GM12872 (cell line): ENCODE measurements around the gene MT1B.

Experiments
- TF ChIP-seq, protein P1 (sequence below): IDR thresholded peaks from 3 replicates; pipeline ENCODE4 v1.5.1; 2011; ENCODE audit warnings: low read depth, mild to moderate bottlenecking, low read length, moderate library complexity; ENCODE audit not compliant: insufficient read depth

The MT1B gene

DNA sequence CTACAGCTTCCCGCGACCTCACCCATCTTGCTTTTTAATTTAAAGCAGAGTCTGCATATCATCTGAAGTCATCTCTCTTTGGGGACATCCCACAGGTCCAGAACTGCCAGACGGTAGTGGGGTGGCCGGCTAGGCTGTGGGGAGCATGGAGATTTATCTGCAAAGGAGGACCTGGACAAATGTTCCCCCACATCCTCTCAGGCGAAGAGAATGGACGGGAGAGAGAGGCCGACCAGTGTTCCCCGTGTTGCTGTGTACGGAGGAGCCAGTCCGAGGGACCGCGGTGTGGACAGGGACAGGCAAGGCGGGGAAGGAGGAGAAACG is 19.9 kb upstream of the MT1B start:
- TF ChIP-seq, protein P1, sequence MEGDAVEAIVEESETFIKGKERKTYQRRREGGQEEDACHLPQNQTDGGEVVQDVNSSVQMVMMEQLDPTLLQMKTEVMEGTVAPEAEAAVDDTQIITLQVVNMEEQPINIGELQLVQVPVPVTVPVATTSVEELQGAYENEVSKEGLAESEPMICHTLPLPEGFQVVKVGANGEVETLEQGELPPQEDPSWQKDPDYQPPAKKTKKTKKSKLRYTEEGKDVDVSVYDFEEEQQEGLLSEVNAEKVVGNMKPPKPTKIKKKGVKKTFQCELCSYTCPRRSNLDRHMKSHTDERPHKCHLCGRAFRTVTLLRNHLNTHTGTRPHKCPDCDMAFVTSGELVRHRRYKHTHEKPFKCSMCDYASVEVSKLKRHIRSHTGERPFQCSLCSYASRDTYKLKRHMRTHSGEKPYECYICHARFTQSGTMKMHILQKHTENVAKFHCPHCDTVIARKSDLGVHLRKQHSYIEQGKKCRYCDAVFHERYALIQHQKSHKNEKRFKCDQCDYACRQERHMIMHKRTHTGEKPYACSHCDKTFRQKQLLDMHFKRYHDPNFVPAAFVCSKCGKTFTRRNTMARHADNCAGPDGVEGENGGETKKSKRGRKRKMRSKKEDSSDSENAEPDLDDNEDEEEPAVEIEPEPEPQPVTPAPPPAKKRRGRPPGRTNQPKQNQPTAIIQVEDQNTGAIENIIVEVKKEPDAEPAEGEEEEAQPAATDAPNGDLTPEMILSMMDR: no peak

DNA sequence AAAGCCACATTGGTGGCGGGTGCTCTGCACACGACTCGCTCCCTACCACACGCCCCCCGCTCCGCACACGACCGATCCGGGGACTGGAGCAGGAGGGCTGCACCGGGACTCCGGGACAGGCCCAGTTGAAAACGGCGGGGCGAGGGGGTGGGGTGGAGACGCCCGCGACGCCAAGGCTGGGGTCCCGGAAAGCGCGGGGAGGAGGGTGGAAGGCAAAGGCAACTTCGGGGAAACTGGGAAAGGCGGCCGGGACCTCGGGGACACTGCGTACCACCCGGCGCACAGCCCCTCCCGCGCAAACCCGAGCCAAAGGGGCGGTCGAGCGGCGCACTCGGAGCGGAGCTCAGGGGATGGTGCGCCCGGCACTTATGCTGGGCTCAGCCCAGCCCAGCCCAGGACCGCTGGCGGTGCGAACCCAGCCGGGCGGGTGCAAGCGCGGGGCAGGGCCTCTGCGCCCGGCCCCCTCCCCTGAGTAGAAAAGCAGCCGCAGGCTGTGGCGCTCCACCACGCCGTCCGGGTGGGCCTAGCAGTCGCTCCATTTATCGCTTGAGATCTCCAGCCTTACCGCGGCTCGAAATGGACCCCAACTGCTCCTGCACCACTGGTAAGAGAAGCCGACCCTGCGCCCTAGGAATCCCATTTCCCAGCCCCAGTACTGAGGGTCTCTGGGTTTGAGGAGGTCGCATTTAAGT is 19.4 kb upstream of the MT1B start, which contains the start of gene MT1M:
TSS of gene MT1M (plus strand) at position 504 of the 692 bp plus-strand sequence. CDS start at position 577, 73 bp downstream.
- TF ChIP-seq, protein P1: no peak

DNA sequence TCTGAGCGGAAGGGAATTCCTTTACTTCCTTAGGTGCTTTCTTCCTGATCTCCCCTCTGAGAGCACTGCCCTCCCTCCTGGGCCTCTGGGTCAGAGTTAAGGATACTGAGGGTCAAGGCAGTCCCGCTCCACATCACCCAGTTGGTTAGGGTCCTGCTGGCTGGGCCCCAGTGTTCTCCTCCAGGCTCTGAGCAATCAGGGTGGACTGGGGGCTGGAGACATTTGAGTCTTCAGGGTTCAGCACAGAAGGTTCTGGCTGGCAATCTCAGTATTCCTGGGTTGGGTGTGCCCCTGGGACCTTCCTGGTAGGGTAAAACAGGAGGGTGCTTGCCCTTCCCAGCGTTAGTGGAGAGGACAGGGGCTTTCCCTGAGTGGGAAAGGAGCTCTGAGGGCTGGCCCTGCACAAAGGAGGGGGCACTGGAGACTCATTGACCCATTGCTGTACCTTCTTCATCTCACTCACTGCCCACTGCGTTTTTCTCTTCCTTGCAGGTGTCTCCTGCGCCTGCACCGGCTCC is 18.8 kb upstream of the MT1B start:
- TF ChIP-seq, protein P1: no peak

DNA sequence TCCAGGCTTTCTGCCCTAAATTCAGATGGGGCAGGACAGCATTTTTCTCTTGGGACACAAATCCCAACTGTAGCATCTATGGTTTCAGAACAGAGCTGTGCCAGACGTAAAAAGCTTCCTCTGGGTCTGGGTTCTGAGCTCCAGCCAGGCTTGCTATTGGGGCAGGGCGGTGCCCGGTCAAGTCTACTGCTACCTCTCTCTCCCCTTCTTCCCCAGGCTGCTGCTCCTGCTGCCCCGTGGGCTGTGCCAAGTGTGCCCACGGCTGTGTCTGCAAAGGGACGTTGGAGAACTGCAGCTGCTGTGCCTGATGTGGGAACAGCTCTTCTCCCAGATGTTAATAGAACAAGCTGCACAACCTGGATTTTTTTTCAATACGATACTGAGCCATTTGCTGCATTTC is 18.2 kb upstream of the MT1B start:
- TF ChIP-seq, protein P1: no peak

DNA sequence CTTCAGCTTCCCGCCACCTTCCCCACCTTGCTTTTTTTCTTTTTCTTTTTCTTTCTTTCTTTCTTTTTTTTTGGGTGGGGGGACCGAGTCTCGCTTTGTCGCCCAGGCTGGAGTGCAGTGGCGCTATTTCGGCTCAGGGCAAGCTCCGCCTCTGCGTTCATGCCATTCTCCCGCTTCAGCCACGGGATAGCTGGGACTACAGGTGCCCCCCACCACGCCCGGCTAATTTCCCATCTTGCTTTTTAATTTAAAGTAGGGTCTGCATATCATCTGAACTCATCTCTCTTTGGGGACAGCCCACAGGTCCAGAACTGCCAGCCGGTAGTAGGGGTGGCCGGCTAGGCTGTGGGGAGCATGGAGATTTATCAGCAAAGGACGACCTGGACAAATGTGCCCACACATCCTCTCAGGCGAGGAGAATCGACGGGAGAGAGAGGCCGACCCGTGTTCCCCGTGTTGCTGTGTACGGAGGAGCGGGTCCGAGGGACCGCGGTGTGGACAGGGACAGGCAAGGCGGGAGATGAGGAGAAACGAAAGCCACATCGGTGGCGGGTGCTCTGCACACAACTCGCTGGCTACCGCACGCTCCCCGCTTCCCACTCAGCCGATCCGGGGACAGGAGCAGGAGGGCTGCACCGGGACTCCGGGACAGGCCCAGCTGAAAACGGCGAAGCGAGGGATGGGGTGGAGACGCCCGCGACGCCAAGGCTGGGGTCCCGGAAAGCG is 16.8 kb upstream of the MT1B start:
- TF ChIP-seq, protein P1: no peak

DNA sequence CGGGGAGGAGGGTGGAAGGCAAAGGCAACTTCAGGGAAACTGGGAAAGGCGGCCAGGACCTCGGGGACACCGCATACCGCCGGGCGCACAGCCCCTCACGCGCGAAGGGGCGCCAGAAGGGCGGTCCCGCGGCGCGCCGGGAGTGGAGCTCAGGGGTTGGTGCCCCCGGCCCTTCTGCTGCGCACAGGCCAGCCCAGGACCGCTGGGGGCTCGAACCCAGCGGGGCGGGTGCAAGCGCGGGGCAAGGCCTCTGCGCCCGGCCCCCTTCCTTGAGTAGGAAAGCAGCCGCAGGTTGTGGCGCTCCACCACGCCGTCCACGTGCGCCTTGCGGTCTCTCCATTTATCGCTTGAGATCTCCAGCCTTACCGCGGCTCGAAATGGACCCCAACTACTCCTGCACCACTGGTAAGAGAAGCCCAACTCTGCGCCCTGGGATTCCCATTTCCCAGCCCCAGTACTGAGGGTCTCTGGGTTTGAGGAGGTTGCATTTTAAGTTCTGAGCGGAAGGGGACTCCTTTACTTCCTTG is 16.2 kb upstream of the MT1B start:
- TF ChIP-seq, protein P1: no peak

DNA sequence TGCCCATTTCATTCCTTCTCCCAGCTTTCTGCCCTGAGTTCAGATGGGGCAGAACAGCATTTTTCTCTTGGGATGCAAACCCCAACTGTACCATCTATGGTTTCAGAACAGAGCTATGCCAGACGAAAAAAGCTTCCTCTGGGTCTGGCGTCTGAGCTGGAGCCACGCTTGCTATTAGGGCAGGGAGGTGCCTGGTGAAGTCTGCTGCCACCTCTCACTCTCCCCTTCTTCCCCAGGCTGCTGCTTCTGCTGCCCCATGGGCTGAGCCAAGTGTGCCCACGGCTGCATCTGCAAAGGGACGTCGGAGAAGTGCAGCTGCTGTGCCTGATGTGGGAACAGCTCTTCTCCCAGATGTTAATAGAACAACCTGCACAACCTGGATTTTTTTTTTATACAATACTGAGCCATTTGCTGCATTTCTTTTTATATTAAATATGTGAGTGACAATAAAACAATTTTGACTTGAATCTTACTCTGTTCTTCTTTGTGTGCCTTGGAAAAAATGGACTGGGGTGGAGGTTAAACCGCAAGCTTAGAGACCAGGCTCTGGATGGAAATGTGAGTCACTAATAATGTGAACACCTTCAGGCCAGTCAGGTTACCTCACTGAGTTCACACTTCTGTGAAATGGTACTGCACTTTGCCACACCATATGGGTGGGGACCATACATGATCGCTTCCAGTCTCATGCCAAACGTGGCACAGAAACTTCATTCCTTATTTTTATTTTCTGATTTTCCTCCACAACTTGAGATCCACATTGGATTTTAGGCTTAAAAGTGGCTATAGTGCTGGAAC is 14.9 kb upstream of the MT1B start:
- TF ChIP-seq, protein P1: no peak
